Measurements from ENCODE around the gene CELSR1. TPM values are rescaled to one million over a fixed set of nuclear protein-coding genes. Genes with fewer than 3 reads are reported as not detected.
"Not testable (repeated sequence)": the region's sequence is repeated elsewhere in the genome, so short reads cannot be mapped to it uniquely, and the experiment has no call there.

CELSR1 gene
- total and polyA plus RNA-seq, 9 donors, result 0.63 to 25.2 (median 2.9) TPM

DNA sequence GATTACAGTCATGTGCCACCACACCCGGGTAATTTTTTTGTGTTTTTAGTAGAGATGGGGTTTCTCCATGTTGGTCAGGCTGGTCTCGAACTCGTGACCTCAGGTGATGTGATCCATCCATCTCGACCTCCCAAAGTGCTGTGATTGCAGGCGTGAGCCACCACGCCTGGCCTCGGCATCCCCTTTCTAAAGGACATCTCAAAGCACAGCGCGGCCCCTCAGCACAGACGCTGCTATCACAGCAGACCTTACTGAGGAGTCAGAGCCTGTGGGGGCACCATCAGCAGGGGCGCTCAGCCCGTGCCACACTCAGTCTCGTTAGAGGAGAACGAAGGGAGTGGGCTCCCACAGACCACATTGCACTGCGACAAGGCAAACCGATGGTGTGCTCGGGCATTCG lies 19.4 kb downstream of the CELSR1 start:
- intact Hi-C loops (cut with DNase I), result no loop called here
- WGBS, 3 donors, result 93 to 97% (median 95%) methylated on average over 18 of the region's 18 CpGs
- H3K36me3 ChIP-seq, result no peaks in the 10 kb centered on the region
- DNase-seq, result no peak
- TF ChIP-seq, protein P1, sequence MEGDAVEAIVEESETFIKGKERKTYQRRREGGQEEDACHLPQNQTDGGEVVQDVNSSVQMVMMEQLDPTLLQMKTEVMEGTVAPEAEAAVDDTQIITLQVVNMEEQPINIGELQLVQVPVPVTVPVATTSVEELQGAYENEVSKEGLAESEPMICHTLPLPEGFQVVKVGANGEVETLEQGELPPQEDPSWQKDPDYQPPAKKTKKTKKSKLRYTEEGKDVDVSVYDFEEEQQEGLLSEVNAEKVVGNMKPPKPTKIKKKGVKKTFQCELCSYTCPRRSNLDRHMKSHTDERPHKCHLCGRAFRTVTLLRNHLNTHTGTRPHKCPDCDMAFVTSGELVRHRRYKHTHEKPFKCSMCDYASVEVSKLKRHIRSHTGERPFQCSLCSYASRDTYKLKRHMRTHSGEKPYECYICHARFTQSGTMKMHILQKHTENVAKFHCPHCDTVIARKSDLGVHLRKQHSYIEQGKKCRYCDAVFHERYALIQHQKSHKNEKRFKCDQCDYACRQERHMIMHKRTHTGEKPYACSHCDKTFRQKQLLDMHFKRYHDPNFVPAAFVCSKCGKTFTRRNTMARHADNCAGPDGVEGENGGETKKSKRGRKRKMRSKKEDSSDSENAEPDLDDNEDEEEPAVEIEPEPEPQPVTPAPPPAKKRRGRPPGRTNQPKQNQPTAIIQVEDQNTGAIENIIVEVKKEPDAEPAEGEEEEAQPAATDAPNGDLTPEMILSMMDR (IDR thresholded peaks at IDR 0.05), result no peak
- no peak for TF ChIP-seq POLR2A (IDR thresholded peaks at IDR 0.05)
- TF ChIP-seq EP300 (IDR thresholded peaks at IDR 0.05), result no peak
- H3K4me3 ChIP-seq, result no peak overlapping the region
- H3K27ac ChIP-seq, result no peak overlapping the region
- no peaks in the 10 kb centered on the region for H3K27me3 ChIP-seq
- H3K9me3 ChIP-seq, result no peaks in the 10 kb centered on the region
- H3K4me1 ChIP-seq (ENCODE audit: insufficient read depth), result no peaks in the 10 kb centered on the region

DNA sequence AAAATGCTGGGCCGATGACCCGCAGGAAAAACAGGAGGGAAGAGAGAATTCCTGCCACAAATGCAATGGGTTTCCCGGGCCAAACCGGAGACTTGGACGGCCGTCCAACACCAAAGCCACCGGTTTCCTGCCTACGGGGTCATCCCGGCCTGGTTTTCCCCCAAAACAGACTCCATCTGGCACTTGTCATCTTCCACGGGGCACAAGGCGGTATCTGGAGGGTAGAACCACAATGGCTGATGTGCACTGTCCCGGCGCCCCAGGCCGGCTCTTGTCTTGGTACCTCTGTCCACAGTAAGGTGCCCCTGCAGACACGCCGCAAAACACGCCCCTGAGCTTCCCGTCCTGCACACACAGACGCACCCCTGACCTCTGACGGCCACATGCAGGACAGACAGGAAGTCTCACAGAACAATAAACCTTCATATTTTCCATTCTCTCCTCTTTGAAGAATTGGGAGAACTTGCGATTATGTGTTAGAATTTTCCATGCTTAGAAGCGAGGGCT lies 20.1 kb downstream of the CELSR1 start:
- H3K27me3 ChIP-seq, result no peaks in the 10 kb centered on the region
- H3K9me3 ChIP-seq, result no peaks in the 10 kb centered on the region
- TF ChIP-seq, protein P1 (IDR thresholded peaks at IDR 0.05), result no peak
- TF ChIP-seq POLR2A (IDR thresholded peaks at IDR 0.05) (no peak), EP300 (IDR thresholded peaks at IDR 0.05) (no peak)
- intact Hi-C loops (cut with DNase I), result no loop called here
- no peaks in the 10 kb centered on the region for H3K36me3 ChIP-seq
- no peak overlapping the region for H3K27ac ChIP-seq
- no peaks in the 10 kb centered on the region for H3K4me1 ChIP-seq (ENCODE audit: insufficient read depth)
- no peak overlapping the region for H3K4me3 ChIP-seq
- 66 to 70% (median 68%) methylated on average over 22 of the region's 22 CpGs for WGBS, 3 donors
- DNase-seq, result peak in 1 of 5 donors; percentile 29

DNA sequence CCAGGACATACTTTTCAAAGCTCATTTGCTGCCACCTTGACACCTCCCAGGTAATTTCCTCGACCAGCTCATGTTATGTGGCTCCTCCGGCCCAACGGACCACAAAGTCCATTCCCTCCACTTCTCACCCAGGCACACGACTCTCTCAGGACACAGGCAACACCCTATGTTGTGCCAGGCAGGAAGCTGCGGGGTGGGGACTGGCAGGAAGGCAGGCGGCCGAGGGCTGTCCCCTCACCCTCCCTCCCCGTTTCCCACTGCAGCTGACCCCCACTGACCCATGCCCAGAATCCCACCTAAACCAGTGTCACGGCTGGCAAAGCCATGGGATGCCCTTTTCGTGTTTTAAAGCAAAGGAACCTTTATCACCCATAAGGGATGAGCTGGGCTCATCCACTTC lies 20.8 kb downstream of the CELSR1 start:
- Histone ChIP-seq H3K4me3 (no peak overlapping the region), H3K9me3 (no peaks in the 10 kb centered on the region), H3K27ac (no peak overlapping the region), H3K36me3 (no peaks in the 10 kb centered on the region), H3K27me3 (no peaks in the 10 kb centered on the region), H3K4me1 (ENCODE audit: insufficient read depth) (no peaks in the 10 kb centered on the region)
- WGBS, 3 donors, result 83 to 85% (median 84%) methylated on average over 10 of the region's 10 CpGs
- intact Hi-C loops (cut with DNase I), result no loop called here
- DNase-seq, result no peak
- no peak for TF ChIP-seq EP300 (IDR thresholded peaks at IDR 0.05)
- TF ChIP-seq POLR2A (IDR thresholded peaks at IDR 0.05), result no peak
- TF ChIP-seq, protein P1 (IDR thresholded peaks at IDR 0.05), result no peak

DNA sequence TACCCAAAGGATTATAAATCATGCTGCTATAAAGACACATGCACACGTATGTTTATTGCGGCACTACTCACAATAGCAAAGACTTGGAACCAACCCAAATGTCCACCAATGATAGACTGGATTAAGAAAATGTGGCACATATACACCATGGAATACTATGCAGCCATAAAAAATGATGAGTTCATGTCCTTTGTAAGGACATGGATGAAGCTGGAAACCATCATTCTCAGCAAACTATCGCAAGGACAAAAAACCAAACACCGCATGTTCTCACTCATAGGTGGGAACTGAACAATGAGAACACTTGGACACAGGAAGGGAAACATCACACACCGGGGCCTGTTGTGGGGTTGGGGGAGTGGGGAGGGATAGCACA lies 21.3 kb downstream of the CELSR1 start:
- 87 to 99% (median 92%) methylated on average over 3 to 5 of the region's 5 CpGs for WGBS, 3 donors
- intact Hi-C loops (cut with DNase I); H3K4me3 ChIP-seq; H3K9me3 ChIP-seq; H3K4me1 ChIP-seq (ENCODE audit: insufficient read depth); DNase-seq; H3K27me3 ChIP-seq; H3K36me3 ChIP-seq; H3K27ac ChIP-seq: not testable (repeated sequence)

DNA sequence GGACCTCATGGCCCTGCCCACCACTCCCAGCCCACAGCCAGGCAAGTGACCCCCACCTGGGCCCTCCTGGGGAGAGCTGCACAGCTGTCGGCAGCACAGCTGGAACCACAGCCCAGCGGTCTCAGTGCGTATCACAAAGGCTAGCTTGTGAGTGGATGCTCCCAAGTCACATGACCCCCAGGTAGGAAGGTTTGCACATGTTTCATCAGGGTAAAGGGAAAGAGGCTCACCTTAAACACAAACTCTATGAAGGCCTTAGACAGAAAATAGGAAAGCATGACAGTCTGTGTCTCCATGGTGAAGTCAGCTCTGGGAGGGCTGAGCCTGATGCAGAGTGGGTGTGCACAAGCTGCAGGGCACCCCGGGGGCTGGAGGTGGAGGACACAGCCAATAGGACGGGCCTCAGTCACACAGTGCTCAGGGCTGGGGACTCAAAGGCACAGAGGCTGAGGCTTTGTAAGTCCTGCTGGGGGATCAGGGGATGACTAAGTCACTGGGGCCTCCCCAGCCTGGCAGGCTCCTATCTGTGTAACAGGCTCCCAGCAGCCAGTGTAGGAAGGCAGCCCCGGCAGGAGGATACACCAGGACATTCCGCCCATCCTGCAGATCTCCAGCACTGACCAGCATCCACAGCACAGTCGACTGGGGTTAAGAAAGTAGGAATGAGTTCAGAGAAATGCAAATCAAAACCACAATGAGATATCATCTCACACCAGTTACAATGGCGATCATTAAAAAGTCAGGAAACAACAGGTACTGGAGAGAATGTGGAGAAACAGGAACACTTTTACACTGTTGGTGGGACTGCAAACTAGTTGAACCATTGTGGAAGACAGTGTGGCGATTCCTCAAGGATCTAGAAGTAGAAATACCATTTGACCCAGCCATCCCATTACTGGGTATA lies 22.0 kb downstream of the CELSR1 start:
- Histone ChIP-seq H3K27me3 (no peaks in the 10 kb centered on the region), H3K27ac (no peak overlapping the region), H3K4me1 (ENCODE audit: insufficient read depth) (no peaks in the 10 kb centered on the region), H3K4me3 (no peak overlapping the region), H3K36me3 (no peaks in the 10 kb centered on the region), H3K9me3 (no peaks in the 10 kb centered on the region)
- no peak for TF ChIP-seq EP300 (IDR thresholded peaks at IDR 0.05)
- TF ChIP-seq POLR2A (IDR thresholded peaks at IDR 0.05), result no peak
- TF ChIP-seq, protein P1 (IDR thresholded peaks at IDR 0.05), result no peak
- intact Hi-C loops (cut with DNase I), result no loop called here
- no peak for DNase-seq
- WGBS, 3 donors, result 79 to 88% (median 79%) methylated on average over 8 to 10 of the region's 10 CpGs

Data from ovary (tissue), 9 donors.